ENCODE measurements around the gene BCAS1. TPM values are rescaled to one million over a fixed set of nuclear protein-coding genes. Genes with fewer than 3 reads are reported as not detected.

The BCAS1 gene
- total RNA-seq, 2 donors from 2014 or later: 0.10 to 0.11 TPM

- Mint-ChIP-seq H3K4me1 (ENCODE audit: low read depth in 2 of 2) (peaks cover 22 to 24% of the 10 kb centered on the region in 2 donors), H3K4me3 (no peak overlapping the region), H3K9me3 (no peaks in the 10 kb centered on the region), H3K27me3 (no peaks in the 10 kb centered on the region), H3K27ac (no peak overlapping the region), H3K36me3 (no peaks in the 10 kb centered on the region)
- ATAC-seq (no peak), DNase-seq (ENCODE audit: low spot score) (no peak)
These were observed 7.5 kb downstream of the BCAS1 start for GRCh38 chr20:54062812-54063280.

- no peak for ATAC-seq
- Mint-ChIP-seq H3K4me1 (ENCODE audit: low read depth in 2 of 2) (peaks cover 19 to 21% of the 10 kb centered on the region in 2 donors), H3K27ac (no peak overlapping the region)
These were observed 9.1 kb downstream of the BCAS1 start for GRCh38 chr20:54061101-54061881.

GRCh38 chr20:54059691-54060364, 10.6 kb downstream of the BCAS1 start:
- no peak for ATAC-seq
- H3K27me3 Mint-ChIP-seq: no peaks in the 10 kb centered on the region
- H3K4me1 Mint-ChIP-seq (ENCODE audit: low read depth in 2 of 2): peaks cover 18 to 19% of the 10 kb centered on the region in 2 donors
- no peak for DNase-seq (ENCODE audit: low spot score)
- H3K9me3 Mint-ChIP-seq: no peaks in the 10 kb centered on the region
- H3K36me3 Mint-ChIP-seq: no peaks in the 10 kb centered on the region
- no peak overlapping the region for H3K4me3 Mint-ChIP-seq
- no peak overlapping the region for H3K27ac Mint-ChIP-seq

More at GRCh38 chr20:54061101-54061881, 9.1 kb downstream of the BCAS1 start:
- Mint-ChIP-seq H3K9me3 (no peaks in the 10 kb centered on the region), H3K36me3 (no peaks in the 10 kb centered on the region), H3K4me3 (no peak overlapping the region), H3K27me3 (no peaks in the 10 kb centered on the region)
- no peak for DNase-seq (ENCODE audit: low spot score)

- H3K4me3 Mint-ChIP-seq: no peak overlapping the region
- peaks cover 7 to 9% of the 10 kb centered on the region in 2 donors for H3K4me1 Mint-ChIP-seq (ENCODE audit: low read depth in 2 of 2)
- peaks cover 2 to 5% of the 10 kb centered on the region in 2 donors for H3K27me3 Mint-ChIP-seq
- H3K9me3 Mint-ChIP-seq: no peaks in the 10 kb centered on the region
- no peak for DNase-seq (ENCODE audit: low spot score)
- H3K36me3 Mint-ChIP-seq: no peaks in the 10 kb centered on the region
- no peak for ATAC-seq
- no peak overlapping the region for H3K27ac Mint-ChIP-seq
These were observed 11.8 kb downstream of the BCAS1 start for GRCh38 chr20:54058420-54059139.

GRCh38 chr20:54056762-54057639, 13.4 kb downstream of the BCAS1 start:
- no peak for ATAC-seq
- Mint-ChIP-seq H3K4me3 (no peak overlapping the region), H3K36me3 (no peaks in the 10 kb centered on the region), H3K4me1 (ENCODE audit: low read depth in 2 of 2) (no peaks in the 10 kb centered on the region), H3K27ac (no peak overlapping the region), H3K27me3 (peaks cover 2 to 6% of the 10 kb centered on the region in 2 donors), H3K9me3 (no peaks in the 10 kb centered on the region)
- DNase-seq (ENCODE audit: low spot score): no peak

GRCh38 chr20:54054516-54054915, 15.9 kb downstream of the BCAS1 start:
- H3K4me1 Mint-ChIP-seq (ENCODE audit: low read depth in 2 of 2): no peaks in the 10 kb centered on the region
- no peaks in the 10 kb centered on the region for H3K9me3 Mint-ChIP-seq
- H3K4me3 Mint-ChIP-seq: no peak overlapping the region
- no peak overlapping the region for H3K27ac Mint-ChIP-seq
- ATAC-seq (no peak), DNase-seq (ENCODE audit: low spot score) (no peak)
- no peaks in the 10 kb centered on the region for H3K36me3 Mint-ChIP-seq
- peaks cover 13 to 14% of the 10 kb centered on the region in 2 donors for H3K27me3 Mint-ChIP-seq

- H3K9me3 Mint-ChIP-seq: peaks cover 6% of the 10 kb centered on the region
- no peaks in the 10 kb centered on the region for H3K36me3 Mint-ChIP-seq
- H3K4me1 Mint-ChIP-seq (ENCODE audit: low read depth in 2 of 2): peaks cover 11 to 12% of the 10 kb centered on the region in 2 donors
- no peak for DNase-seq (ENCODE audit: low spot score)
- H3K27me3 Mint-ChIP-seq: peaks cover 13 to 14% of the 10 kb centered on the region in 2 donors
- ATAC-seq: no peak
- H3K4me3 Mint-ChIP-seq: no peak overlapping the region
- no peak overlapping the region for H3K27ac Mint-ChIP-seq
These were observed 19.3 kb downstream of the BCAS1 start for GRCh38 chr20:54051068-54051467.

- Mint-ChIP-seq H3K27ac (no peak overlapping the region), H3K4me3 (no peak overlapping the region), H3K27me3 (peaks cover 13 to 14% of the 10 kb centered on the region in 2 donors), H3K4me1 (ENCODE audit: low read depth in 2 of 2) (peaks cover 12 to 15% of the 10 kb centered on the region in 2 donors), H3K36me3 (no peaks in the 10 kb centered on the region), H3K9me3 (peaks cover 6% of the 10 kb centered on the region)
- DNase-seq (ENCODE audit: low spot score): no peak
- ATAC-seq: no peak
These were observed 21.4 kb downstream of the BCAS1 start for GRCh38 chr20:54048891-54049545.

- Mint-ChIP-seq H3K27me3 (peaks cover 8 to 10% of the 10 kb centered on the region in 2 donors), H3K4me3 (no peak overlapping the region), H3K9me3 (peaks cover 6% of the 10 kb centered on the region), H3K36me3 (no peaks in the 10 kb centered on the region), H3K4me1 (ENCODE audit: low read depth in 2 of 2) (peaks cover 12 to 17% of the 10 kb centered on the region in 2 donors), H3K27ac (peak overlapping the region in 1 of 2 donors; percentile 10)
- DNase-seq (ENCODE audit: low spot score) (no peak), ATAC-seq (no peak)
These were observed 21.9 kb downstream of the BCAS1 start for GRCh38 chr20:54048481-54048880.

GRCh38 chr20:54047720-54048119, 22.7 kb downstream of the BCAS1 start:
- DNase-seq (ENCODE audit: low spot score) (no peak), ATAC-seq (peak; percentile 26 to 67)
- no peaks in the 10 kb centered on the region for H3K36me3 Mint-ChIP-seq
- H3K4me3 Mint-ChIP-seq: no peak overlapping the region
- peaks cover 6% of the 10 kb centered on the region for H3K9me3 Mint-ChIP-seq
- H3K27me3 Mint-ChIP-seq: peaks cover 7 to 13% of the 10 kb centered on the region in 2 donors
- peak overlapping the region in 1 of 2 donors; percentile 10 for H3K27ac Mint-ChIP-seq
- peaks cover 12 to 17% of the 10 kb centered on the region in 2 donors for H3K4me1 Mint-ChIP-seq (ENCODE audit: low read depth in 2 of 2)

- H3K36me3 Mint-ChIP-seq: no peaks in the 10 kb centered on the region
- peak overlapping the region in 1 of 2 donors; percentile 10 for H3K27ac Mint-ChIP-seq
- DNase-seq (ENCODE audit: low spot score) (no peak), ATAC-seq (no peak)
- H3K9me3 Mint-ChIP-seq: peaks cover 6% of the 10 kb centered on the region
- peaks cover 7 to 13% of the 10 kb centered on the region in 2 donors for H3K27me3 Mint-ChIP-seq
- H3K4me3 Mint-ChIP-seq: no peak overlapping the region
- peaks cover 12 to 17% of the 10 kb centered on the region in 2 donors for H3K4me1 Mint-ChIP-seq (ENCODE audit: low read depth in 2 of 2)
These were observed 23.3 kb downstream of the BCAS1 start for GRCh38 chr20:54047048-54047447.

GRCh38 chr20:54044156-54044555, 26.2 kb downstream of the BCAS1 start:
- Mint-ChIP-seq H3K36me3 (no peaks in the 10 kb centered on the region), H3K4me1 (ENCODE audit: low read depth in 2 of 2) (peaks cover 12 to 17% of the 10 kb centered on the region in 2 donors), H3K9me3 (peaks cover 6% of the 10 kb centered on the region), H3K4me3 (no peak overlapping the region), H3K27me3 (peaks cover 13 to 14% of the 10 kb centered on the region in 2 donors), H3K27ac (no peak overlapping the region)
- DNase-seq (ENCODE audit: low spot score) (no peak), ATAC-seq (peak in 1 of 2 donors; percentile 70)

Measured in natural killer cell treated with Interleukin-12 subunit alpha and Interleukin-12 subunit beta and Interleukin-15 and Interleukin-18, amount 100 ng/mL, for 72 hours (primary cell).